GM11168 (cell line): ENCODE data around the gene TIAM2.

ENCODE experiments used
- in situ Hi-C: fragments of 300-500 bp; cut with MboI; formaldehyde crosslinking; loops from one replicate; pipeline ENCODE4 v1.12.0; 2022; ENCODE audit warnings: low sequenced_read_pairs; ENCODE audit not compliant: unreplicated experiment

Gene TIAM2

DNA sequence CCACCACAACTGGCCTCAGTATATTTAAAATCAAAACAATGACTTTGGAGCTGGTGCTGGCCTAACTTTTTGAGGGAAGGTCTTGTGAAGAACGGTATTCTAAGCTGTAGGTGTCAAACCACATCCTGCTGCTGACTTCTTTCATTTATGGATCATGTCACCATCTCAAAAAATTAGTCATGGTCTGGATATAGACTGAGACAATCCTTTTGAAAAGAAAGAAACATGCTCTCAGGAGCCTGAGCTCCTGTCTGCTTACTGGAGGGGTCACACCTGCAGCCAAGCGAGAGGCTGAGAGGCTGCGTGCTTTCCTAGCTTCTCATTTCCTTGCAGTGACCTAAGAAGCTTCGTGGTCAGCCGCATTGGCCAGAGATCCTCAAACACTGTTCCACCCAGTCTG lies 55.2 kb downstream of the TIAM2 start:
- in situ Hi-C loops, result no loop called here

DNA sequence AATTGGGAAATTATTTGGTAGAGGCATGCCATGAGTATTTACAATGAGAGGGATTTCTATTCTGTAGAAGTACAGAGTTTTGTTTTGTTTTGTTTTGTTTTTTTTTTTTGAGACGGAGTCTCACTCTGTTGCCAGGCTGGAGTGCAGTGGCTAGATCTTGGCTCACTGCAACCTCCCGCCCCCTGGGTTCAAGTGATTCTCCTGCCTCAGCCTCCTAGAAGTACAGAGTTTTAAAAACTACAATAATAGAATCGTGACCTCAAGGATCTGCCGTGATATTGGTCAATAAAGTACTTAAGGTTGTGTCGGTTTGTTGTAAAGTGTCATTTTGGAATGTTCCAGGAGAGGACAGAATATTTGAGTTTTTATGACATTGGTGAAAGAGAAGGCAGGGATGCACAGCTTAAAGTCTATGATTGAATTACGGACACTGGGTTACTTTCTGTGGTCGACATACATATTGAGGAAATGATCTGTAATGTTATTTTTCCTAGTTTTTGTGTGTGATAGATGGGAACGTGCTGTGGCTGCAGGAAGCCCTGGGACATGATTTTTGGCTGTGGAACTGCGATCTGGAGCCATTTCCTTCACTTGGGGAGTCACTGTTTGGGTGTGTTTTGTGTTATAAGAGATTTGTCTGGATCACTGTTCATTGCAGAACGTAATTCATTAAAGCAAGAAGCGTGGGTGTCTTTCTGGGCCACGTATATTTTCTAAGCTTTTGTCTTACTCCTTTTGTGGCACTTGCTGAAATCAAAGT lies 59.6 kb downstream of the TIAM2 start:
- in situ Hi-C loops, result no loop called here

DNA sequence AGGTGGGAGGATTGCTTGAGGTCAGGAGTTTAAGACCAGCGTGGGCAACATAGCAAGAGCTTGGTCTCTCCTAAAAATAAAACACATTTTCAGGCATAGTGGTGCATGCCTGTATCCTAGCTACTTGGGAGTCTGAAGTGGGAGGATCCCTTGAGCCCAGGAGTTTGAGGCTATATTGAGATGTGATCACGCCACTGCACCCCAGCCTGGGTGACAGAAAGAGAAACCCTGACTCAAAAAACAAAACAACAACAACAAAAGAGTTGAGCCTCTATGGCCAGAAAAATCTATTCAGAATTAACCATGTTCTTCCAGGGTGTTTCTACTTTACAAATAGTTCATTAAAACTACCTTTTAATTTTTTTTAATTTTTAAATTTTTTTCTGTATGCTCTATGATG lies 60.6 kb downstream of the TIAM2 start:
- in situ Hi-C loops, result no loop called here

DNA sequence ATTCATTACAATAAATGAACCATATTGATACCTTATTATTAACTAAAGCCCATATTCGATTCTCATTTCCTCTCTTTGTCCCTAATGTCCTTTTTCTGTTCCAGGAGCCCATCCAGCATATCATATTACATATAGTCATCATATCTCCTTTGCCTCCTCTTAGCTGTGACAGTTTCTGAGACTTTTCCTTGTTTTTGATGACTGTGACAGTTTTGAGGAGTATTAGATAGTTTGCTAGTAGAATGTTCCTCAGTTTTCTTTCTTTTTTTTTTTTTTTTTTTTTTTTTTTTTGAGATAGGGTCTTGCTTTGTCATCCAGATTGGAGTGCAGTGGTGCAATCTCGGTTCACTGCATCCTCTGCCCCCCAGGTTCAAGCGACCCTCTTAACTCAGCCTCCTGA lies 61.6 kb downstream of the TIAM2 start:
- in situ Hi-C loops, result no loop called here

DNA sequence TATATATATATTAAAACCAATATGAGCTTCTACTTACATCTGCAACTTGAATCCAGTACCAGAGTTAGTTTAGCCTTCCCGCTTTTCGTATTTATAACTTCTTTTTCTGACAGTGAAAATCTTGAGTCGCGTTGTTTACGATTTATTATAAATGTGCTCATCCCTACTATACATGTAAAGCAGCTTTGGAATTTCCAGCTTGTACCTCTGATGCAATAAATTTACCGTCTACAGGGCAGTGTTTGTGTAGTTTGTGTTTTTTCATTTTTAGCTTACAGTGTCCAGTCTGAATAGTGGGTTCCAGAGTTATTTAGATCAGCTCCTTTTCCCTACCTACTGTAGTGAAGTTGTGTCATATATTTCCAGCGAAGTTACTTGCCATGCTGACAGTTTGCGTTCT lies 66.3 kb downstream of the TIAM2 start:
- in situ Hi-C loops, result no loop called here

DNA sequence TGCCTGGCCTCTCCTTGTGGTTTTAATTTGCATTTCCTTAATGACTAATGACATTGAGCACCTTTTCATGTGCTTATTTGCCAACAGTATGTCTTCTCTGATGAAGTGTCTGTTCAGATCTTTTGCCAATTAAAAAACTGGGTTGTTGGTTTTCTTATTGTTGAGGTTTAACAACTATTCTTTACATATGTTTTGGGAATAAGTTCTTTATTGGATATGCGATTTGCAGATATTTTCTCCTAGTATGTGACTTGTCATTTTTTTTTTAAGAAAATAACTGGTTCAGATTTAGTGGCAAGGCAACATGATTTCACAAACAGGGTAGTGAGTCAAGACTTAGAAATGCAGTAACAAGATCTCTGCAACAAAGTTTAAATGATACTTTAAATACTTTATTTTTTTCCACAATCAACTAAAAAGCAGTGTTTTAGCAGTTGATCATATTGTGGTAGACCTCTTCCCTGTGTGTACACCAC lies 67.8 kb downstream of the TIAM2 start:
- in situ Hi-C loops, result no loop called here

DNA sequence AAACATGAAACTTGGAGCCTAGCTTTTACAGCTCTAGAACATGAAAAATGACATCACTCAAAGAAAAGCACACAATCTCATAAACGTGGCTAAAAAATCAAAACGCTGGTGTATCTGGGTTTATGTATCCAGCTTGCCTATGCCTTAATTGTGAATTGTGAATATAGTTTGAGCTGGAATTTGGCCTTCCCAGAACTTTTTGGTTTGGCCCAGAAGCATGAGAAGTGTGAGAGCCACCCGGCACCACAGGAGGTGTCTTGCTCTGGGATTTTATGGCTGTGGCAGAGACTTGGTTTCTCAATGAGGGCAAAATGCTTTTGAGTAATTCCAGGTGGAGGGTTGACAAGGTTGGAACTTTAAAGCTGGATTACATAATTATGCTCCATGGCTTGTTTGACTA lies 69.2 kb downstream of the TIAM2 start:
- in situ Hi-C loops, result no loop called here

DNA sequence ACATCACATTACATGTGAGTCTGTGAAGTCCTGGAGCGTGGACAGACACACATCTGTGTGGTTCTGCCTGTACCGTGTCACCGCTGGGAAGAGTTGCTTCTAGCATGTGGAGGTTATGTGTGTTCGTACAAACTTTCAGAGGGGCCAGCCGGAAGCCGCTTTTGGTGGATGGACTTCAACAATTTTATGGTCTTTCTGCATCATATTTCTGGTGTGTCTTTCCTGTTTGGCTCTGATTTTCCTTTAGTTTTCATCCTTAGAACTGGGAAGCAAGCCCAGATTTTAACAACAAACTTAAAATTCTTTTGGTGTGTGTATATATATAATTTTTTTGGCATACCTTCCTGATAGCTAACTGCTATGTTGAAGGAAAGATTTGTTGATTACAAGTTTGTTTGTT lies 71.2 kb downstream of the TIAM2 start:
- in situ Hi-C loops, result no loop called here

DNA sequence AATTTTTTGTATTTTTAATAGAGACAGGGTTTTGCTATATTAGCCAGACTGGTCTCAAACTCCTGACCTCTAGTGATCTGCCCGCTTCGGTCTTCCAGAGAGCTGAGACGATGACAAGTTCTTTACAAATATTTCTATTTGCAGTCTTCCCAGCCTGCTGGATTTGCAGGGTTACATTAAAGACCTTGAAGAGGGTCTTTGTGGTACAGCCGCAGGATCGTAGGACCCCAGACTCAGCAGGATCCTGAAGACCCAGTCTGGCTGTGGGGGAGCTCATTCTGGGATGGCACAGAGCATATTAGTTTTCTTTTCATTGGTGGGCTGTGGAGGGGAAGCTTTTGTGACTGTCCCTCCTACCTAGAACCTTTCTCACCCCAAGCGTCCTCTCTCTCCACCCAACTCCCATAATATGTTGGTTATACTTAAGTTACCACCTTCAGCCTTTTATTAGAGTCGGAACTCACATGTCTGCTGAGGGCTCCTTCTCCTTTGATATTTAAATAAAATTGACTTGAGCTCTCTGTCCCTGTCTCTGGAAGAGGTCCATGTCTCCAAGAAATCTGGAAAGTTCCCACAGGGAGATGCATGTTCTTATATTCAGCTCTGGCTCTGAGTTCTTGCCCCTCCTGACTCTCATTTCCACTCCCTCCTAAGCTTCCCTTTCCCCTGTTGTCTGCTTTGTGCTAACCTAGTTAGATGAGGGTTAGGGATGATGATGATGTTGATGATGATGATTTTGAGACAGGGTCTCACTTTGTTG lies 72.0 kb downstream of the TIAM2 start:
- in situ Hi-C loops, result no loop called here

DNA sequence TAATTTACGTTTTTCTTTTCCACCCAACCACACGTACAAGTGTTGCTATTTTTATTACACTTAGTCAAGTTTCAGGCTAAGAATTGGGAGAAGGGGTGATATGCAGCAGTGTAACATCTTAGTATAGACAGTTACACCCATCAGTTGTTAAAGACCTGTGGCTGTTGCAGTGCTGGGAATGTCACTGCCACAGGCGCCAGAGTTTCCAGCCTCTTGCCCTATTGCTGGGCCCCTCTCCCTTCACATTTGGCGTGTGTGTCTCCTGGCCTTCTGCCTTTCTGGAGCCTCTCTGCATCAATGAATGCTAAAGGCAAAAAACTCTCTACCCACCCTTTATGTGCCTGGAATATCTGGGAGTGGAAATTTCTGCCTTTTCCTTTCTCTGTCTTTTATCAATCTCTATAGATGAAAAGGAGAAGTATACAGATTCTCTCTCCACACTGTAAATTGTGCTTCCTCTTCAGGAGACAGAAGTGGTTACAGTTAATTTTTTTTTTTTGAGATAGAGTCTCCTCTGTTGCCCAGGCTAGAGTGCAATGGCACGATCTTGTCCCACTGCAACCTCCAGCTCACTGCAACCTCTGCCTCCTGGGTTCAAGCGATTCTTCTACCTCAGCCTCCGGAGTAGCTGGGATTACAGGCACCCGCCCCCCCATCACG lies 73.0 kb downstream of the TIAM2 start:
- in situ Hi-C loops, result no loop called here

DNA sequence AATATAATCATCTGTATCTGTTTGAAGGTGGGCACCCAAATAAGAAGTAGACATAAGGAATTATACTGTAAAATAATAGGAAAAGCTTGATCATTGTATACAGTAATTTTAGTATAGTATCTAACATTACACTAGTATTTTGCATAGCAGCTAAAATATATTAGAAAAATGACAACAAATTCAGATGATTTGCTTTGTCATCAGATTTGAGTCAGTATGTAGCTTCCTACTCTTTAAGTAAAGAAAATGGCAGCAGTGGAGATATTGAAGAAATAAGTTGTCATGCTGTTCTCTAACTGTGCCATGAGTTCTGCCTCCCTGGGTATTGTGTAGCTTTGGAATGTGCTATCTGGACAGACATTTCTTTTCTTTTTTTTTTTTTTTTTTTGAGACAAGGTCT lies 74.4 kb downstream of the TIAM2 start:
- in situ Hi-C loops, result no loop called here

DNA sequence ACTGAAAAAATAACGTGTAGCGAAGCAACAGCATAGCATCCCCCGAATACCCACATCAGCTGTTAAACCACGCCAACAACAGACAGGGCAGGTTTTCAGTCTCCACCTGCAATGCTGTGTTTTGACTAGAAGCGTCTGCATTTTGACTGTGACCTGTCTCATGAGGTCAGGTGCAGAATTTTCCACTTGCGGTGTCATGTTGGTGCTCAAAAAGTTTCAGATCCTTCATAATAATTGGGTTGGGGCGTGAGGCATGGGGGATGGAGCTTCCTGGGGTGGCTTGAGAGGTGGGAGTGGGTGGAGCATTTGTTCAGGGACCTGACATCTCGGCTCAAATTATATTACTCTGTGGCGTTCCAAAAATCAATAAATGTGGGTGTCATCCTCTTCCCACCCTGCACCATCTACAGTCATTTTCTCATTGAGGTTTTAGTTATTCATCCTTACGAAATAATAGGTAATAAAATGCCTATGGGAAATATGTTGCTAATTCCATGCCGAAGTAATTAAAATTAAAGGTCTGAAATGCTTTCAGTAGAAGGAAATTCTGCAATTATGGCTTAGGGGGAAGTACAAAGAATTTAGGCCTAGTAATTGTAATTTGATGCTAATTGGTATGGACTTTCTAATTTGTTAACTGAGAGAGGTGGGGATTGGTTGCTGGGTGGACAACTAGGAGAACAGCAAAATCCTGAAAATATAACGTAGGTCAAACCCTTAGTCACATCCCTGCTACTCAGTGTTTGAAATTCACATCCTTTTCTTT lies 81.0 kb downstream of the TIAM2 start:
- in situ Hi-C loops, result no loop called here

DNA sequence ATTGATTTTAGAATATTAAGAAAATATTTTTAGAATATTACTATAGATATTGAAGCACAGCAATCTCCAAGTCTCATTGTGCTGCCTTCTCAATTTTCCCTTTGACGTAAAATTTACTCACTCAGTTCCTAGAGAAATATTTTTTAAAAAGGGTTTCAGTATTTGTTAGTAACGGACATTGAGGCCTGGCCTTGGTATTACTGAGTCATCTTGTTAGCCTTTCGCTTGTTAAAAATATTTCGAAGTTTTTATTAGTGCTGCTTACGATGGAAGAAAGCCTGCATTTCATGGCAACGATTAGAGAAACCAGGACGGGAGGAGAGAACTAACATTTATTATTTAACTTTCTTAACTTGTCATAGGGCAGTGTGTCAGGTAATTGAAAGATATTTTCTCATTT lies 82.2 kb downstream of the TIAM2 start:
- in situ Hi-C loops, result no loop called here

DNA sequence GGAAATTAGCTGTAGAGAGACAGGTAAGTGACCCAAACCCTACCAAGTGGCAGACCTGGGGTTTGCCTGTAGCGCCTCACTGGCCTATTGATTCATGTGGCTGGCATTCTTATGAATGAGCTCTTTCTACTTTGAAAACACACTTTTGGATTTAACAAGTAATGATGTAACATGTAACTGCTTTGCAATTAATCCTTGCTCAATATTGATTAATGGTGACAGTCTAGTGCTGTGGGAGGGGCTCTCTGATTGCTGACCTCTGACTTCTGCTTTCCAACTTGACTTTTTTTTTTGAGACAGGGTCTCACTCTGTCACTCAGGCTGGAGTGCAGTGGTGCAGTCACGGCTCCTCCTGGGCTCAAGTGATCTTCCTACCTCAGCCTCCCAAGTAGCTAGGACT lies 82.7 kb downstream of the TIAM2 start:
- in situ Hi-C loops, result no loop called here

DNA sequence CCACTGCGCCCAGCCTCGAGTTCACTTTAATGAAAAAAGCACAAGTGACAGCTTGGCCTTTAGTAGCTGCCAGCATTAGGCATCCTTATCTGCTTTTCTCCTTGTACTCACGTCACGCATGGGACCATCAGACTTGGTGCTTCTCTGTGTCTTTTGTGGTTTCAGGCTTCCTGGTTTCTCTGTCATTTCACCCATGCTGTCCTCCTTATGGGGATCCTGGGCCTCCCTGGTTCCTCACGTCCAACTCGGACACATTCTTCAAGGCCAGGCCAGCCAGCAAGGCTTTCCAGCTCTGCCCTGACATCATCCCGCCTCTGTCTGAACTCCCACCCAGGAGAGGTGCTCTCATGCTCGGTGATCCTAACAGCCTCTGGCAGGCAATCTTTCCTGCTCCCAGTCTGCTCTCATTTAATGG lies 83.2 kb downstream of the TIAM2 start:
- in situ Hi-C loops, result no loop called here

DNA sequence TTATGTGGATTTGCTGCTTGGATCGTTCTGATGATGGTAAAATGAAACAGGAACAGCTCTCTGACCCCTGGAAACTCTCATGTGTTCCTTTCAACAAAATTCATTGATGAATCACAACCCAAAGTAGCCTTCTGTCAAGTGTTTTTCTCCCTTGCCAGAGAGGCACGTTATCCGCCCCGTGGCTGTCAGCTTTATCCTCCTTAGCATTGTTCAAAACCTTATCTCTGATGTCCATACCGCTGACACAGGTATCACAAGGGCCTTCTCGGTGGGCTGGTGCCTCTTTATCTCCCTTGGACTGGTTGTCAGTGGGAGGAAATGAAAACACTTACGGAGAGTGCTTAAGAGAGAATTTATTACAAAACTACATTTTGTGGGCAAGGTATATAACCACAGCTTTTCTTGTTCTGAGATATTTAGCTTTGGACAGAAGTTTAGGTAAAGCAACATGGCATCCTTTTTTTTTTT lies 84.9 kb downstream of the TIAM2 start:
- in situ Hi-C loops, result no loop called here

DNA sequence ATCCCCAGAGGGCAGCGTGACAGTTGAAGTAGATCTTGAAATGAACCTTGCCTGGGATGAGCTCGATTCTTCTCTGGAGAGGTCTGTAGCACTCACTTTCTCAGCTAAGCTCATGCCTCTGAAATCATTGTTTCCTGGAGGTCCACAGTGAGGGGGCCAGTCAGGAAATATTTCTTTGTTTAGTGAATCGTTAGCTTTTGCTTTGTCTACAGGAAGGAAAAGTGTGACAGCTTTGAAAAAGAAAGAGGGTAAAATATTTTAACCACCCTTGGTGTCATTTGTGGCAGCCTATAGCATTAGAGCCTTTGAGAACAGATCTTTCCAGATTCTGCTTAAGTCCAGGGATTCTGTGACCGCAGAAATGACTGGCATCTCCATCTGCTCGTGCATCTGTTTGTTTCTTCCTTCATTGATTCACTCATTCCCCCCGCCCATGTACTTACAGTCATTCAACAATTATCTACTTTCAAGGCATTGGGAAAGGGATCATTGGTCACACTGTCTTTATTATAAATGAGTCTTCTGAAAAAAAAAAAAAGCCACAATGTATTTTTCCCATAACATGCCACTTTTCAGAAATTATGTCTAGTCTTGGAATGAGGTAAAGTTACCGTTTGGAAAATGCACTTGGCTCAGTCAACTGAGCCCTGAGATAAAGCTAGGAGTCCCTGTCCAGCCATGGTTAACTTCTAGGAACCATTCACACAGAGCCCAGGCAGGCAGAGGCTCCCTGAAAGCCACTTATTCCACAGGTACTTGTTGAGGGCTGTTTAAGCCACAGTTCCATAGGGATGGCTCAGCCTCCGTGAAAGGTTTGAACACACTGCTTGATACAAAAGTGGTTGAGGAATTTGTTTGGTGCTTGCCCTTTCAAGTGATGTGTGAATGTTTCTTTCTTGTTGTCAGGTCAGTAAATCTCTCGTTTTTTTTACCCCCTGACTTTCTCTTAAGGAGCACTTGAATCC lies 86.0 kb downstream of the TIAM2 start:
- in situ Hi-C loops, result no loop called here

DNA sequence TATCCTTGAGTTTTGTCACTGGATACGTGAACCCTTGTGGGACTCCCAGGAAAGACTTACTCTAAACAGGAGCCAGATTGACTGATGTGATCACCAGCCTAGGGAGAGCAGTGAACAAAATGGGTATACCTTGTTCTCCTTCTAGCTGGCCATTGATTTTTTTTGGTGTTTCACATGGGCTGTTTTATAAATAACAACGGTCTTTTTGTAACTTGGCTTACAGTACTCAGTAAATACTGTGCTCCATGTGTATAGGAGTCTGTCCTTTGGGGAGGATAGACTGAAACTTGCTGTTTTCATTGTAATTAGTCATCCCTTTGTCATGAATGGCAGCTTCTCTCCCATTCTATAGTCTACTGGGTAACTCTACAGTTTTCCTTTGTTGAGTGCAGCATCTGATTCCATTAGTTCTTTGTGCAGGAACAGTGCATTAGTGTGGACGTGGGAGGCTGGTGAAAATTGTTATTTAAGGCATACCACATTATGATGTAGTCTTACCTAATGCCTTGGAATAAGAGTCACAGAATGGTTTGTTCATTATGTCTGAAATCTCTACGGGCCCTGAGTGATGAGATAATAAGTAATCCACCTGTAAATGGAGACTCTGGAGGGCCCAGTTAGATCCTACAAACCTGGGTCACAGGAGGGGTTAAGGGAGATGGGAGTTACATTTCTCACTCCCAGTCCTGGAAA lies 89.5 kb downstream of the TIAM2 start:
- in situ Hi-C loops, result no loop called here
